ENCODE data around the gene ARHGEF28.

DNA sequence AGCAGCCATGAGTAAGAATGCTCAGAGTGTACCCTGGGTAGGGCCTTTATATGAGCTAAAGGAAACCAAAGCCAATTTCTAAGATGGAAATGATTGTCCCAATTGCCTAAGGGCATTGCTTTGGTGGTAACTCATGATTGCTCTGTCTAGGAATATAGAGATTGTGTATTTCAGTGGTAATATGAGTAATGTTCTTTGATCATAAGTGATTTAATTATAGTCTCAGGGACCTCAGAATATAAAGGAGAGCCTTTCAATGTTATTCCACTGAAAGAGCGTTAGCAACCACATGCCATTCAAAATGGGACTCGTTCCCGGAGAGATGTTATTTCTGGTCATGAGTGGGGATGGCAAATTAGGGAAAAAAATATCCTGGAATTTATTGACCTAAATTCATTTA, 340.5 kb downstream of the ARHGEF28 start:
- TF ChIP-seq GLIS3 (CRISPR knock-in tag; IDR thresholded peaks at IDR 0.05) (no peak), TOX (CRISPR knock-in tag; IDR thresholded peaks at IDR 0.05; ENCODE audit: borderline replicate concordance) (no peak), ZC3H10 (CRISPR knock-in tag; IDR thresholded peaks at IDR 0.05) (no peak), OSR1 (CRISPR knock-in tag; IDR thresholded peaks at IDR 0.05) (no peak), PPARA (CRISPR knock-in tag; IDR thresholded peaks at IDR 0.05; ENCODE audit: borderline replicate concordance) (no peak), ZNF70 (CRISPR knock-in tag; IDR thresholded peaks at IDR 0.05) (no peak), TCF4 (CRISPR knock-in tag; IDR thresholded peaks at IDR 0.05; ENCODE audit: borderline replicate concordance) (no peak), BACH2 (CRISPR knock-in tag; IDR thresholded peaks at IDR 0.05; ENCODE audit: borderline replicate concordance) (no peak), ZFP30 (CRISPR knock-in tag; IDR thresholded peaks at IDR 0.05) (no peak)
- TF ChIP-seq, protein P1, sequence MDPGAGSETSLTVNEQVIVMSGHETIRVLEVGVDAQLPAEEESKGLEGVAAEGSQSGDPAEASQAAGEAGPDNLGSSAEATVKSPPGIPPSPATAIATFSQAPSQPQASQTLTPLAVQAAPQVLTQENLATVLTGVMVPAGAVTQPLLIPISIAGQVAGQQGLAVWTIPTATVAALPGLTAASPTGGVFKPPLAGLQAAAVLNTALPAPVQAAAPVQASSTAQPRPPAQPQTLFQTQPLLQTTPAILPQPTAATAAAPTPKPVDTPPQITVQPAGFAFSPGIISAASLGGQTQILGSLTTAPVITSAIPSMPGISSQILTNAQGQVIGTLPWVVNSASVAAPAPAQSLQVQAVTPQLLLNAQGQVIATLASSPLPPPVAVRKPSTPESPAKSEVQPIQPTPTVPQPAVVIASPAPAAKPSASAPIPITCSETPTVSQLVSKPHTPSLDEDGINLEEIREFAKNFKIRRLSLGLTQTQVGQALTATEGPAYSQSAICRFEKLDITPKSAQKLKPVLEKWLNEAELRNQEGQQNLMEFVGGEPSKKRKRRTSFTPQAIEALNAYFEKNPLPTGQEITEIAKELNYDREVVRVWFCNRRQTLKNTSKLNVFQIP (CRISPR knock-in tag; IDR thresholded peaks at IDR 0.05; ENCODE audit: borderline replicate concordance, low read depth), result no peak
